SK-N-SH (cell line): ENCODE measurements around the gene OSBPL10.

Experiments
- FOXM1 ChIP-seq: IDR thresholded peaks from 2 replicates; pipeline ENCODE4 v1.4.0; 2012; ENCODE audit warnings: low read depth, mild to moderate bottlenecking
- GATA2 ChIP-seq: sonication (generic); formaldehyde crosslinking; IDR thresholded peaks from 2 replicates; pipeline ENCODE4 v1.5.0; 2020; ENCODE audit warnings: mild to moderate bottlenecking, missing genetic modification reagents
- JUND ChIP-seq: IDR thresholded peaks from 2 replicates; pipeline ENCODE4 v1.4.0; 2012
- POLR2AphosphoS5 ChIP-seq: IDR thresholded peaks from 2 replicates; pipeline ENCODE4 v1.6.1; 2012; ENCODE audit warnings: low read depth, low read length
- RAD21 ChIP-seq: IDR thresholded peaks from 2 replicates; pipeline ENCODE4 v1.6.1; 2012; ENCODE audit warnings: mild to moderate bottlenecking, low read length
- REST ChIP-seq: IDR thresholded peaks from 2 replicates; pipeline ENCODE4 v1.6.1; 2012; ENCODE audit warnings: mild to moderate bottlenecking, low read depth, low read length, moderate library complexity
- RFX5 ChIP-seq: IDR thresholded peaks from 2 replicates; pipeline ENCODE4 v1.6.1; 2012; ENCODE audit warnings: mild to moderate bottlenecking, improper control_type of control experiment, low read length
- RXRA ChIP-seq: IDR thresholded peaks from 2 replicates; pipeline ENCODE4 v1.4.0; 2012; ENCODE audit warnings: low read depth, mild to moderate bottlenecking, borderline replicate concordance
- SIN3A ChIP-seq: IDR thresholded peaks from 2 replicates; pipeline ENCODE4 v1.6.1; 2012; ENCODE audit warnings: low read depth, mild to moderate bottlenecking, low read length, moderate library complexity, borderline replicate concordance
- YY1 ChIP-seq: IDR thresholded peaks from 2 replicates; pipeline ENCODE4 v1.4.0; 2012; ENCODE audit warnings: low read depth, mild to moderate bottlenecking
- TF ChIP-seq, protein P1 (sequence below): fragments of 200-600 bp; sonication (generic); IDR thresholded peaks from 2 replicates; pipeline ENCODE4 v1.6.1; 2017; ENCODE audit warnings: antibody characterized with exemption, mild to moderate bottlenecking, moderate library complexity
- TF ChIP-seq, protein P2 (sequence below): IDR thresholded peaks from 2 replicates; pipeline ENCODE4 v1.4.0; 2012; ENCODE audit warnings: low read depth
- TF ChIP-seq, protein P3 (sequence below): IDR thresholded peaks from 2 replicates; pipeline ENCODE4 v1.4.0; 2012; ENCODE audit warnings: low read depth, borderline replicate concordance
- TF ChIP-seq, protein P4 (sequence below): IDR thresholded peaks from 2 replicates; pipeline ENCODE4 v1.4.0; 2012; ENCODE audit warnings: low read depth, borderline replicate concordance

DNA sequence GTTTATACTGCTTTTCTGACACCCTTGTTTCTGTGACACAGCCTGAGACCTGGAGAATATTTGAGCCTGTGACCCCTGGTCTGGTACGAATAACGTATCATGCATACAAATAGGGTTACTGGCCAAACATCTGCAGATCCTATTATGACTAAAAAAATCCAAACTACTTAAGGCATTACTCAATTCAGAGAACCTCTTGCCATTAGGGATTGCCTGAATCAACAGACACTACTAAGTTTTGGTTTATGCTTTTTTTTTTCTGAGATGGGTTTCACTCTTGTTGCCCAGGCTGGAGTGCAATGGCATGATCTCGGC lies 35.4 kb downstream of the OSBPL10 start:
- TF ChIP-seq, protein P1, sequence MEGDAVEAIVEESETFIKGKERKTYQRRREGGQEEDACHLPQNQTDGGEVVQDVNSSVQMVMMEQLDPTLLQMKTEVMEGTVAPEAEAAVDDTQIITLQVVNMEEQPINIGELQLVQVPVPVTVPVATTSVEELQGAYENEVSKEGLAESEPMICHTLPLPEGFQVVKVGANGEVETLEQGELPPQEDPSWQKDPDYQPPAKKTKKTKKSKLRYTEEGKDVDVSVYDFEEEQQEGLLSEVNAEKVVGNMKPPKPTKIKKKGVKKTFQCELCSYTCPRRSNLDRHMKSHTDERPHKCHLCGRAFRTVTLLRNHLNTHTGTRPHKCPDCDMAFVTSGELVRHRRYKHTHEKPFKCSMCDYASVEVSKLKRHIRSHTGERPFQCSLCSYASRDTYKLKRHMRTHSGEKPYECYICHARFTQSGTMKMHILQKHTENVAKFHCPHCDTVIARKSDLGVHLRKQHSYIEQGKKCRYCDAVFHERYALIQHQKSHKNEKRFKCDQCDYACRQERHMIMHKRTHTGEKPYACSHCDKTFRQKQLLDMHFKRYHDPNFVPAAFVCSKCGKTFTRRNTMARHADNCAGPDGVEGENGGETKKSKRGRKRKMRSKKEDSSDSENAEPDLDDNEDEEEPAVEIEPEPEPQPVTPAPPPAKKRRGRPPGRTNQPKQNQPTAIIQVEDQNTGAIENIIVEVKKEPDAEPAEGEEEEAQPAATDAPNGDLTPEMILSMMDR: no peak
- TF ChIP-seq SIN3A: no peak
- TF ChIP-seq, protein P2, sequence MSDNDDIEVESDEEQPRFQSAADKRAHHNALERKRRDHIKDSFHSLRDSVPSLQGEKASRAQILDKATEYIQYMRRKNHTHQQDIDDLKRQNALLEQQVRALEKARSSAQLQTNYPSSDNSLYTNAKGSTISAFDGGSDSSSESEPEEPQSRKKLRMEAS: no peak
- TF ChIP-seq GATA2 (CRISPR knock-in tag): no peak
- TF ChIP-seq YY1: no peak
- no peak for TF ChIP-seq JUND
- TF ChIP-seq, protein P3, sequence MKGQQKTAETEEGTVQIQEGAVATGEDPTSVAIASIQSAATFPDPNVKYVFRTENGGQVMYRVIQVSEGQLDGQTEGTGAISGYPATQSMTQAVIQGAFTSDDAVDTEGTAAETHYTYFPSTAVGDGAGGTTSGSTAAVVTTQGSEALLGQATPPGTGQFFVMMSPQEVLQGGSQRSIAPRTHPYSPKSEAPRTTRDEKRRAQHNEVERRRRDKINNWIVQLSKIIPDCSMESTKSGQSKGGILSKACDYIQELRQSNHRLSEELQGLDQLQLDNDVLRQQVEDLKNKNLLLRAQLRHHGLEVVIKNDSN: no peak
- no peak for TF ChIP-seq RAD21
- no peak for TF ChIP-seq REST
- TF ChIP-seq RFX5: no peak
- TF ChIP-seq, protein P4, sequence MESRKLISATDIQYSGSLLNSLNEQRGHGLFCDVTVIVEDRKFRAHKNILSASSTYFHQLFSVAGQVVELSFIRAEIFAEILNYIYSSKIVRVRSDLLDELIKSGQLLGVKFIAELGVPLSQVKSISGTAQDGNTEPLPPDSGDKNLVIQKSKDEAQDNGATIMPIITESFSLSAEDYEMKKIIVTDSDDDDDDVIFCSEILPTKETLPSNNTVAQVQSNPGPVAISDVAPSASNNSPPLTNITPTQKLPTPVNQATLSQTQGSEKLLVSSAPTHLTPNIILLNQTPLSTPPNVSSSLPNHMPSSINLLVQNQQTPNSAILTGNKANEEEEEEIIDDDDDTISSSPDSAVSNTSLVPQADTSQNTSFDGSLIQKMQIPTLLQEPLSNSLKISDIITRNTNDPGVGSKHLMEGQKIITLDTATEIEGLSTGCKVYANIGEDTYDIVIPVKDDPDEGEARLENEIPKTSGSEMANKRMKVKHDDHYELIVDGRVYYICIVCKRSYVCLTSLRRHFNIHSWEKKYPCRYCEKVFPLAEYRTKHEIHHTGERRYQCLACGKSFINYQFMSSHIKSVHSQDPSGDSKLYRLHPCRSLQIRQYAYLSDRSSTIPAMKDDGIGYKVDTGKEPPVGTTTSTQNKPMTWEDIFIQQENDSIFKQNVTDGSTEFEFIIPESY: no peak
- no peak for TF ChIP-seq FOXM1
- no peak for TF ChIP-seq RXRA
- TF ChIP-seq POLR2AphosphoS5: no peak
